A549 (cell line): ENCODE results near the gene UBA3. TPM values are rescaled to one million over a fixed set of nuclear protein-coding genes. Genes with fewer than 3 reads are reported as not detected.

Experiments used
- ATAC-seq, 2 experiments: fragments of 200-7000 bp in 1 of 2; fragments of >200 bp in 1 of 2; cut with Nextera tagmentation in 1 of 2; cut with Tn5 transposase in 1 of 2; 3 replicates each; pipeline versions ENCODE4 v1.8.0 to v1.9.1; 2018 to 2020; ENCODE audit warnings: mild to moderate bottlenecking in 1 of 2, moderate library complexity in 1 of 2
- CTCF ChIA-PET: fragments of 300-600 bp; sonication (Branson Sonifier 250); formaldehyde crosslinking; extraction: SDS; loops from one replicate; lab custom pipeline; 2021; ENCODE audit warnings: antibody characterized with exemption, inconsistent platforms; lab: Yijun Ruan, JAX
- POLR2A ChIA-PET: fragments of 350-600 bp; formaldehyde crosslinking; extraction: SDS; loops from one replicate; lab custom pipeline; 2021; ENCODE audit warnings: antibody characterized with exemption, inconsistent platforms; lab: Yijun Ruan, JAX
- DNase-seq, 2 experiments: peaks; one replicate each; pipeline versions ENCODE4 v3.0.0 to v3.0.0-alpha.2; 2011 to 2016; ENCODE audit warnings: low read depth in 1 of 2, low spot score in 1 of 2
- FAIRE-seq: peaks from 2 replicates; lab custom pipeline; 2011; peaks lifted over from hg19 to GRCh38; lab: Jason Lieb, UNC
- H3K27ac ChIP-seq, 2 experiments: fragments of >200 bp; sonication (Bioruptor Twin); formaldehyde crosslinking; 3 replicates each; pipeline ENCODE4 v1.5.1; 2016 to 2017
- H3K4me1 ChIP-seq: fragments of >200 bp; sonication (Bioruptor Twin); formaldehyde crosslinking; 3 replicates; pipeline ENCODE4 v1.6.1; 2016
- H3K4me2 ChIP-seq: fragments of >200 bp; sonication (Bioruptor Twin); formaldehyde crosslinking; 3 replicates; pipeline ENCODE4 v1.6.1; 2016
- H3K4me3 ChIP-seq: fragments of >200 bp; sonication (Bioruptor Twin); formaldehyde crosslinking; 3 replicates; pipeline ENCODE4 v1.5.1; 2016
- H3K9me3 ChIP-seq: fragments of >200 bp; sonication (Bioruptor Twin); formaldehyde crosslinking; 3 replicates; pipeline ENCODE4 v1.6.1; 2016
- CHD4 ChIP-seq: fragments of 200-600 bp; sonication (generic); IDR thresholded peaks from 2 replicates; pipeline ENCODE4 v1.6.1; 2016; ENCODE audit warnings: antibody characterized with exemption, mild to moderate bottlenecking, borderline replicate concordance
- E2F6 ChIP-seq: IDR thresholded peaks from 2 replicates; pipeline ENCODE4 v1.6.1; 2012; ENCODE audit warnings: low read depth, borderline replicate concordance
- EHMT2 ChIP-seq: fragments of 200-600 bp; sonication (generic); IDR thresholded peaks from 2 replicates; pipeline ENCODE4 v1.6.1; 2016; ENCODE audit warnings: antibody characterized with exemption, low read depth, mild to moderate bottlenecking, moderate library complexity
- ESRRA ChIP-seq: fragments of 150-350 bp; IDR thresholded peaks from 2 replicates; pipeline ENCODE4 v1.6.1; 2014; ENCODE audit warnings: mild to moderate bottlenecking, low read length, borderline replicate concordance
- FOSB ChIP-seq: fragments of 250-450 bp; sonication (Bioruptor Pico); IDR thresholded peaks from 2 replicates; pipeline ENCODE4 v1.5.0; 2020; ENCODE audit warnings: mild to moderate bottlenecking, moderate library complexity
- FOXS1 ChIP-seq: fragments of 250-450 bp; sonication (Bioruptor Pico); IDR thresholded peaks from 2 replicates; pipeline ENCODE4 v1.5.0; 2020; ENCODE audit warnings: mild to moderate bottlenecking, moderate library complexity
- HEYL ChIP-seq: fragments of 250-450 bp; sonication (Bioruptor Pico); IDR thresholded peaks from 2 replicates; pipeline ENCODE4 v1.8.0; 2021; ENCODE audit warnings: mild to moderate bottlenecking, moderate library complexity
- HMGXB4 ChIP-seq: fragments of 250-450 bp; sonication (Bioruptor Pico); IDR thresholded peaks from 2 replicates; pipeline ENCODE4 v1.5.0; 2021; ENCODE audit warnings: mild to moderate bottlenecking, moderate library complexity, borderline replicate concordance
- JUN ChIP-seq, 2 experiments: fragments of >200 bp; sonication (Bioruptor Twin); formaldehyde crosslinking; IDR thresholded peaks; 2 replicates in 1 of 2; 3 replicates in 1 of 2; pipeline ENCODE4 v1.6.1; 2016 to 2017
- KDM1A ChIP-seq: fragments of 200-600 bp; sonication (generic); IDR thresholded peaks from 2 replicates; pipeline ENCODE4 v1.6.1; 2016; ENCODE audit warnings: low read depth, mild to moderate bottlenecking
- NR3C1 ChIP-seq: fragments of >200 bp; sonication (Bioruptor Twin); formaldehyde crosslinking; IDR thresholded peaks from 3 replicates; pipeline ENCODE4 v1.6.1; 2017
- PBX3 ChIP-seq: IDR thresholded peaks from 2 replicates; pipeline ENCODE4 v1.6.1; 2012
- POLR2A ChIP-seq: IDR thresholded peaks from 2 replicates; pipeline ENCODE4 v1.6.1; 2012; ENCODE audit warnings: mild to moderate bottlenecking, low read length
- RAD21 ChIP-seq, 2 experiments: fragments of >200 bp in 1 of 2; sonication (Bioruptor Twin) in 1 of 2; formaldehyde crosslinking in 1 of 2; IDR thresholded peaks in 1 of 2; conservative IDR thresholded peaks in 1 of 2; 2 replicates in 1 of 2; 3 replicates in 1 of 2; pipeline ENCODE4 v1.6.1; 2012 to 2018; ENCODE audit warnings: inconsistent platforms in 1 of 2
- RCOR1 ChIP-seq: fragments of 150-350 bp; IDR thresholded peaks from 2 replicates; pipeline ENCODE4 v1.6.1; 2014; ENCODE audit warnings: antibody characterized with exemption, low read length, low read depth
- TP53 ChIP-seq: fragments of 250-450 bp; sonication (Bioruptor Pico); IDR thresholded peaks from 2 replicates; pipeline ENCODE4 v1.5.0; 2021; ENCODE audit warnings: mild to moderate bottlenecking, moderate library complexity
- USF2 ChIP-seq: fragments of 450-650 bp; IDR thresholded peaks from 2 replicates; pipeline ENCODE4 v1.6.1; 2014; ENCODE audit warnings: antibody characterized with exemption
- ZFP36 ChIP-seq: fragments of 450-650 bp; IDR thresholded peaks from 2 replicates; pipeline ENCODE4 v1.6.1; 2014; ENCODE audit warnings: borderline replicate concordance; ENCODE audit not compliant: partially characterized antibody
- ZNF302 ChIP-seq: fragments of 250-450 bp; sonication (Bioruptor Pico); IDR thresholded peaks from 2 replicates; pipeline ENCODE4 v1.9.0; 2021; ENCODE audit warnings: inconsistent platforms, mild to moderate bottlenecking, moderate library complexity
- ZSCAN20 ChIP-seq: fragments of 250-450 bp; sonication (Bioruptor Pico); IDR thresholded peaks from 2 replicates; pipeline ENCODE4 v1.8.0; 2022; ENCODE audit warnings: mild to moderate bottlenecking, moderate library complexity
- WGBS: methylation state at CpG from one replicate; pipeline ENCODE4 v1.1.6; 2017; ENCODE audit errors: missing lambda C conversion rate; 5-methylcytosine and 5-hydroxymethylcytosine counted together
- polyA plus RNA-seq, 4 experiments: library from polyadenylated mRNA; depleted of rRNA in 3 of 4; stranded (reverse); fragments of >200 nt; fragmentation: RNase III in 1 of 4; extraction: RNeasy Plus Mini Kit Qiagen cat#74134 plus additional on column Dnase treatment in 1 of 4; gene quantifications; 2 replicates in 3 of 4; 3 replicates in 1 of 4; pipeline ENCODE4 v1.2.3, GENCODE V29; 2011 to 2017

The UBA3 gene
- polyA plus RNA-seq, 2 of the 4 experiments (the other 2 are of a cell fraction), result 50.0 to 62.7 TPM

- ATAC-seq, result no peak
- no peak for DNase-seq
- POLR2A ChIA-PET, result no interaction called here
- no peak overlapping the region for H3K4me3 ChIP-seq
- FAIRE-seq, result no peak
- H3K9me3 ChIP-seq, result no peaks in the 10 kb centered on the region
- no peak overlapping the region for H3K4me2 ChIP-seq
- no peaks in the 10 kb centered on the region for H3K4me1 ChIP-seq
- WGBS, result 83% methylated on average over 3 of the region's 3 CpGs
- CTCF ChIA-PET, result interaction anchor here (0.5 to 0.9 kb wide), 2 partner anchors 17 to 144 kb away, joined by 3 read pairs; no protein-coding TSS in a partner anchor
- TF ChIP-seq ZNF302 (CRISPR knock-in tag), result no peak
- TF ChIP-seq RCOR1, result no peak
- TF ChIP-seq FOSB (CRISPR knock-in tag), result no peak
- TF ChIP-seq FOXS1 (CRISPR knock-in tag), result no peak
- TF ChIP-seq HEYL (CRISPR knock-in tag), result no peak
- no peak overlapping the region for H3K27ac ChIP-seq
Observed at GRCh38 chr3:69103123-69103522, 23.0 kb upstream of the UBA3 start.

GRCh38 chr3:69102384-69102783 is 22.2 kb upstream of the UBA3 start:
- ATAC-seq, result no peak

More at GRCh38 chr3:69102384-69102783, 22.2 kb upstream of the UBA3 start:
- Histone ChIP-seq H3K4me1 (no peaks in the 10 kb centered on the region), H3K4me3 (no peak overlapping the region), H3K27ac (no peak overlapping the region), H3K9me3 (no peaks in the 10 kb centered on the region), H3K4me2 (no peak overlapping the region)
- DNase-seq (no peak), FAIRE-seq (no peak)
- WGBS, result 89% methylated on average over 4 of the region's 4 CpGs
- TF ChIP-seq USF2 (no peak), KDM1A (no peak), EHMT2 (no peak), ESRRA (no peak), CHD4 (no peak), HMGXB4 (CRISPR knock-in tag) (no peak), PBX3 (no peak), ZNF302 (CRISPR knock-in tag) (no peak), TP53 (CRISPR knock-in tag) (no peak), HEYL (CRISPR knock-in tag) (no peak), NR3C1 (no peak), JUN (IDR thresholded peaks at IDR 0.05) (no peak), POLR2A (no peak), ZFP36 (no peak), ZSCAN20 (no peak), RAD21 (conservative IDR thresholded peaks at IDR 0.05 in 1 of 2, IDR thresholded peaks at IDR 0.05 in 1 of 2) (no peak), E2F6 (no peak)
- ChIA-PET CTCF (interaction anchor here (0.9 kb wide), 1 partner anchor 18 kb away, joined by 3 read pairs; no protein-coding TSS in a partner anchor), POLR2A (no interaction called here)
